ENCODE measurements around the gene KIFAP3.

The KIFAP3 gene

GRCh38 chr1:169909499-169909898, 165.0 kb downstream of the KIFAP3 start:
- H3K9ac ChIP-seq (ENCODE audit: low read length), result no peak overlapping the region
- no peak overlapping the region for H3K4me2 ChIP-seq (ENCODE audit: low read depth, low read length, poor library complexity, severe bottlenecking)
- no peaks in the 10 kb centered on the region for H3K79me2 ChIP-seq (ENCODE audit: insufficient read depth, low read length)
- no peak overlapping the region for H3K4me3 ChIP-seq (ENCODE audit: insufficient read depth, low read length, poor library complexity, severe bottlenecking)
- H3K9me3 ChIP-seq (ENCODE audit: insufficient read depth, low read length), result no peaks in the 10 kb centered on the region
- H2AFZ ChIP-seq (ENCODE audit: low read depth, low read length, severe bottlenecking), result no peak overlapping the region
- H3F3A ChIP-seq (ENCODE audit: insufficient read depth), result no peaks in the 10 kb centered on the region
- no peak overlapping the region for H3K27ac ChIP-seq (ENCODE audit: low read depth, low read length)
- no peaks in the 10 kb centered on the region for H4K20me1 ChIP-seq (ENCODE audit: low read depth, low read length)
- no peaks in the 10 kb centered on the region for H3K27me3 ChIP-seq (ENCODE audit: low read length)
- no peaks in the 10 kb centered on the region for H3K36me3 ChIP-seq (ENCODE audit: low read length)
- TF ChIP-seq, protein P1, sequence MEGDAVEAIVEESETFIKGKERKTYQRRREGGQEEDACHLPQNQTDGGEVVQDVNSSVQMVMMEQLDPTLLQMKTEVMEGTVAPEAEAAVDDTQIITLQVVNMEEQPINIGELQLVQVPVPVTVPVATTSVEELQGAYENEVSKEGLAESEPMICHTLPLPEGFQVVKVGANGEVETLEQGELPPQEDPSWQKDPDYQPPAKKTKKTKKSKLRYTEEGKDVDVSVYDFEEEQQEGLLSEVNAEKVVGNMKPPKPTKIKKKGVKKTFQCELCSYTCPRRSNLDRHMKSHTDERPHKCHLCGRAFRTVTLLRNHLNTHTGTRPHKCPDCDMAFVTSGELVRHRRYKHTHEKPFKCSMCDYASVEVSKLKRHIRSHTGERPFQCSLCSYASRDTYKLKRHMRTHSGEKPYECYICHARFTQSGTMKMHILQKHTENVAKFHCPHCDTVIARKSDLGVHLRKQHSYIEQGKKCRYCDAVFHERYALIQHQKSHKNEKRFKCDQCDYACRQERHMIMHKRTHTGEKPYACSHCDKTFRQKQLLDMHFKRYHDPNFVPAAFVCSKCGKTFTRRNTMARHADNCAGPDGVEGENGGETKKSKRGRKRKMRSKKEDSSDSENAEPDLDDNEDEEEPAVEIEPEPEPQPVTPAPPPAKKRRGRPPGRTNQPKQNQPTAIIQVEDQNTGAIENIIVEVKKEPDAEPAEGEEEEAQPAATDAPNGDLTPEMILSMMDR (IDR thresholded peaks at IDR 0.05; ENCODE audit: insufficient read depth, low read length, poor library complexity, severe bottlenecking), result no peak
- no peak for TF ChIP-seq EZH2phosphoT487 (conservative IDR thresholded peaks at IDR 0.05; ENCODE audit: low read length)
- no peaks in the 10 kb centered on the region for H3K9me2 ChIP-seq (replicated peaks; ENCODE audit: insufficient read depth, low read length)

GRCh38 chr1:169906938-169907337, 167.6 kb downstream of the KIFAP3 start:
- Histone ChIP-seq H3K79me2 (ENCODE audit: insufficient read depth, low read length) (no peaks in the 10 kb centered on the region), H3F3A (ENCODE audit: insufficient read depth) (no peaks in the 10 kb centered on the region), H4K20me1 (ENCODE audit: low read depth, low read length) (no peaks in the 10 kb centered on the region), H3K4me3 (ENCODE audit: insufficient read depth, low read length, poor library complexity, severe bottlenecking) (no peak overlapping the region), H3K9me2 (replicated peaks; ENCODE audit: insufficient read depth, low read length) (no peaks in the 10 kb centered on the region), H3K36me3 (ENCODE audit: low read length) (no peaks in the 10 kb centered on the region), H2AFZ (ENCODE audit: low read depth, low read length, severe bottlenecking) (no peak overlapping the region), H3K9me3 (ENCODE audit: insufficient read depth, low read length) (no peaks in the 10 kb centered on the region), H3K27me3 (ENCODE audit: low read length) (no peaks in the 10 kb centered on the region), H3K27ac (ENCODE audit: low read depth, low read length) (no peak overlapping the region), H3K9ac (ENCODE audit: low read length) (no peak overlapping the region), H3K4me2 (ENCODE audit: low read depth, low read length, poor library complexity, severe bottlenecking) (no peak overlapping the region)
- no peak for TF ChIP-seq EZH2phosphoT487 (conservative IDR thresholded peaks at IDR 0.05; ENCODE audit: low read length)
- TF ChIP-seq, protein P1 (IDR thresholded peaks at IDR 0.05; ENCODE audit: insufficient read depth, low read length, poor library complexity, severe bottlenecking), result no peak

DNA sequence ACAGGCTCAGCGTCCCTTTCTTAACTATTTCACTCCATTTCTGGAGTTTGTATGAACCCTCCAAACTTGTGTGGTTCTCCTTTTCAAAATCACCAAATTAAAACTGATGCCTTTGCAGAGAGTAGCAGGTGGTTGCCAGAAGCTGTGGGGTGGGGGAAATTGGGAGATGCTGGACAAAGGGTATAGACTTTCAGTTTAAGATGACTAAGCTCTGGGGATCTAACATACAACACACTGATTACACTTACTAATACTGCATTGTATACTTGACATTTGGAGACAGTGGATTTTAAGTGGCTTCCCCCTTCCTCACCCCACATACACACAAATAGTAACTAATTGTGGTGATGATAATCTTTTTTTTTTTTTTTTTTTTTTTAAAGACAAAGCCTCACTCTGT, 169.7 kb downstream of the KIFAP3 start:
- Histone ChIP-seq H4K20me1 (ENCODE audit: low read depth, low read length) (no peaks in the 10 kb centered on the region), H2AFZ (ENCODE audit: low read depth, low read length, severe bottlenecking) (no peak overlapping the region), H3K9me3 (ENCODE audit: insufficient read depth, low read length) (no peaks in the 10 kb centered on the region), H3K4me3 (ENCODE audit: insufficient read depth, low read length, poor library complexity, severe bottlenecking) (no peak overlapping the region), H3K9ac (ENCODE audit: low read length) (no peak overlapping the region), H3K27me3 (ENCODE audit: low read length) (no peaks in the 10 kb centered on the region), H3K9me2 (replicated peaks; ENCODE audit: insufficient read depth, low read length) (no peaks in the 10 kb centered on the region), H3K27ac (ENCODE audit: low read depth, low read length) (no peak overlapping the region), H3K79me2 (ENCODE audit: insufficient read depth, low read length) (no peaks in the 10 kb centered on the region), H3K36me3 (ENCODE audit: low read length) (no peaks in the 10 kb centered on the region), H3K4me2 (ENCODE audit: low read depth, low read length, poor library complexity, severe bottlenecking) (no peak overlapping the region), H3F3A (ENCODE audit: insufficient read depth) (no peaks in the 10 kb centered on the region)
- TF ChIP-seq, protein P1 (IDR thresholded peaks at IDR 0.05; ENCODE audit: insufficient read depth, low read length, poor library complexity, severe bottlenecking), result no peak
- TF ChIP-seq EZH2phosphoT487 (conservative IDR thresholded peaks at IDR 0.05; ENCODE audit: low read length), result no peak

Measured in SU-DHL-6 (cell line).